NCI-H1048 (cell line): ENCODE results near the gene PEX11A.
"Not testable (repeated sequence)": the region's sequence is repeated elsewhere in the genome, so short reads cannot be mapped to it uniquely, and the experiment has no call there.

Source experiments
- DNase-seq: peaks from one replicate; lab custom pipeline; 2025; lab: John Stamatoyannopoulos, UW

Gene PEX11A, protein sequence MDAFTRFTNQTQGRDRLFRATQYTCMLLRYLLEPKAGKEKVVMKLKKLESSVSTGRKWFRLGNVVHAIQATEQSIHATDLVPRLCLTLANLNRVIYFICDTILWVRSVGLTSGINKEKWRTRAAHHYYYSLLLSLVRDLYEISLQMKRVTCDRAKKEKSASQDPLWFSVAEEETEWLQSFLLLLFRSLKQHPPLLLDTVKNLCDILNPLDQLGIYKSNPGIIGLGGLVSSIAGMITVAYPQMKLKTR

DNA sequence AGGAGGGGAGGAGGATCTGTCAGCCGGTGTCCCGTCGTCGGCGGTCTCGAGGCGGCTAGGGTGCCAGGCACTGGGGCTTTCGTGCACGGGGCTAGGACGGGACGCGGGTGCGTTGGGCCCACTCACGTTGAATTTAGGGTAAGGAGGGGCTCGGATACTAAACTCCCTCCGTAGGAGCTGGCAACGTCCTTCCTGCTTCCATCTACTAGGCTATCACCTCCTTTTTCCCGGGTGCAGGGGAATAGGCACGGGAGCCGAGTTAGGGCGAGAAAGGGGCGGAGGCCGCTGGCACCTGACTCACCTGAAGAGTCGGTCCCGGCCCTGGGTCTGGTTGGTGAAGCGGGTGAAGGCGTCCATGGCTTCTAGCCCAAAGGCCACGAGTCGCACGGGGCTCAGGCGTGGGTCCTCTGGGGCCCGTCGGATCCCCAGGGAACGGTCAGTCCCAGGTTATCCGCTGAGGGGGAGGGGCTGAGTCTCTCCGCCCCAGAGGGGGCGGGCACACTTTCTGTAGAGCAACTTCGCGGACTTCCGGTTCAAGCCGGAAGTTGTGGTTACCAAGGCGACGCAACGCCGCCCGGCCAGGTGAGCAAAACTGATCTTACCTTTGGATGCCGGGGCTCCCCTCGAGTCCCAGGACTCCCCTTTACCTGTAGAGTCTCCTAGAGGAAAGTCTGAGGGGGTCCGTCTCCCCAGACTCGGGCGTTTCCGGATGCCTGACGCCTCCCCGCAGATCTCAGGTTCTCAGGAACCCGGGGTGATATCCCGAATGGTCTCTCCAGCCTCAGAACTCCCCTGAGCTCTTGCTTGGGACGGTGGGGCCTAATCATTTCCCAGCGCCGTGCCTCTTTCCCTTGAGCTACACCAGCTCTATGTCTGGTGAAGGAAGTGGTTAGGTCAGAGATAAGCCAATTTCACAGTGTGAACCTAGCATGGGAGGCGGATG lies at the start of gene PEX11A, which contains the start of gene WDR93:
Gene PEX11A (minus strand): TSS at position 479 of the 943 bp plus-strand sequence. CDS start 122 bp downstream, at position 357.
Gene WDR93 (plus strand): TSS at position 536 of the 943 bp plus-strand sequence. CDS start 10,936 bp downstream, outside the sequence.
- DNase-seq = peak; percentile 65

- DNase-seq = peak; percentile 44
Measured at GRCh38 chr15:89740137-89740536, 49.6 kb upstream of the PEX11A start.

GRCh38 chr15:89735773-89736172 lies 45.2 kb upstream of the PEX11A start:
- DNase-seq = no peak

DNA sequence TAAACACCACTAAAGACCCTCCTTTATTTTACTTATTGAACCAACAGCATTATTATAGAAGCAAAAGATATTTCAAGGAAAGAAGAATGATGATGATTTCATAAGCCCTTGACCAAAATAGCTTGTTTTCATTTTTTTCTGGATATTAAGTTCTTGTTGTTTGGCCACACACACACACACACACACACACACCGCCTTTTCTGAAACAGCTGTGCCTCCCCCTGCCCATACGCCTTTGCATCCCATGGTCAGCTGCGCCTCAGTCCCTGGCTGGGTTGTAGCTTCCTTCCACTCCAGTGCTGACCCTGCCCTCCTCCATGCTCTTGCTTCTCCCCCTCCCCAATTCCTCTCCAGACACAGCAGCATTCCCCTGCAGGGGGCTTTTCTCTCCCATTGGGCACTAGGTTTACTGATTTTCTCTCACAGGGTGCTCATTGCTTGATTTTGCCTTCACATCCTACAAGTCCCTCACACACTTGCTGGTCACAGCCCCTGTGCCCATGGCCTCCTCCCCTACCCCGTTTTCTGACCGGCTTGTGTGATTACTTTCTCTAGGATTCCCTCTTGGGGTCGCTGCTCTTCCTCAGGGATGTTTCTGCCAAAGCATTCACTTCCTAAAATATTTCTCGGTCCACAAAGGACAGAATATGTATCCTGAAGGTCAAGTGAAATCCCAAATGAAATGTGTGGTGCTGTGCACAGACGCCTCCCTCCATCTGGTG lies 42.1 kb upstream of the PEX11A start:
- no peak for DNase-seq

GRCh38 chr15:89731275-89731674 lies 40.7 kb upstream of the PEX11A start:
- DNase-seq = no peak

DNA sequence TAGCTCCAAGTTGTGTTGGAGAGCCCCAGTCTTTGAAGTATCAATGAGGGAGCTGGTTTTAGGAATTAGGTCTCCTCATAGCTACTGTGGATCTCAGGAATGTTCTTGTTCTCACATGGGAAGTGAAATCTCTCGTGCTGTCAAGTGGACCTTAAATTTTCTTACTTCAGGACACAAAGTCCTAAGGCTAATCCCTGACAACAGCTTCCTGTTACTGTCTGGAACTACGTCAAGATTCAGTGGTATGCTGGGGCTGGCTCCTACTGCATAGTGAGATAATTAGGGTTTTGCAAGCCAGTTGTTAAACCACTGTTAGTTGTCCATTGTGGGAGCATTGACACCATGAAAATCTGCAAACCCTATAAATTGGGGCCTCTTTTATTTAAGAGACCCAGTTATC lies 37.7 kb upstream of the PEX11A start:
- DNase-seq = no peak

DNA sequence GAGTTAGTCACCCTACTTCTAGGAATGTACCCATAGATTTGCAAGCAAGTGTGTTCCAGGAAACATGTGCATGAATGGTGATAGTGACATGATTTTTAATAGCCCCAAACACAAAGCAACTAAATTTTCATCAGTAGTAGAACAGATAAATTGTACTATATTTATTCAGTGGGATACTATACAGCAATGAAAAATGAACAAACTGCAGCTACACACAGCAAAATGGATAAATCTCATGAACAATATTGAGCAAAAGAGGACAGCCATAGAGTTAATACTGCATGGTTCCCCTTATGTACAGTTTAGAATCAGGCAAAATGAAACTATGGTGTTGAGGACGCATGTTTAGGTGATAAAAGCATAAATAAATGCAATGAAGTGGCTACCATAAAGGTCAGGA lies 34.5 kb upstream of the PEX11A start:
- DNase-seq = no peak

DNA sequence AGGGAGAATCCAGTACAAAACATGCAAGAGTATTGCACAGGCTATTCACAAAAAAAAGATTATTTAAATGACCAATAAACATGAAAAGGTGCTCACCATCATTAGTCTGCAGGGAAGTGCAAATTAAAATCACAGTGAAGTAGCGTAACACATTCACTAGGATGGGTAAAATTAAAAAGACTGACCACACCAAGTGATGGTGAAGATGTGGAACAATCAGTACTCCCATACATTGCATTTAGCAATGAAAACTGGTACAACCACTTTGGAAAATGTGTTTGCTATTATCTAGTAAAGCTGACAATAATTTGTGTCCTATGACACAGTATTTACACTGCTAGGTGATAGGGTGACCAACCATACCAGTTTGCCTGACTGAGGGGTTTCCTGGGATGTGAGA lies 34.1 kb upstream of the PEX11A start:
- DNase-seq = no peak

- no peak for DNase-seq
Measured at GRCh38 chr15:89723031-89723430, 32.5 kb upstream of the PEX11A start.

- no peak for DNase-seq
Measured at GRCh38 chr15:89714775-89715174, 24.2 kb upstream of the PEX11A start.

GRCh38 chr15:89707577-89707976 lies 17.0 kb upstream of the PEX11A start:
- DNase-seq = no peak

DNA sequence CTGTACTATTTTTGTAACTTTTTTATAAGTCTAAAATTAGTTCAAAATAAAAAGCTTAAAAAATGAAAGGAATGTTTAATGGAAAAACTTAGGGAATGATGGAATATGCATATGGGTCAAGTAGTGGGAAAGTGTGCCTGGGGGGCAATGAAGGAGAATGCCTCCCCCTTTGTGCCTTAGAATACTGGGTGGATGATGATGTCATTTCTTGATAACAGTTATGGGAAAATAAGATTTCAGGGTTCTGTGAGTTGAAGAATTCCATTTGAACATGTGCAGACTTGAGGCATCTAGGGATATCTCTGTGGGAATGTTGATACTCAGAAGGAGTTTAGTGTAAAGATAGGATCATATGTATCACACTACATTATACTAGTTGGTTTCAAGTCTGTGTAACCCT lies 13.9 kb upstream of the PEX11A start:
- DNase-seq = no peak

GRCh38 chr15:89695198-89695597 lies 4.6 kb upstream of the PEX11A start:
- DNase-seq = no peak

DNA sequence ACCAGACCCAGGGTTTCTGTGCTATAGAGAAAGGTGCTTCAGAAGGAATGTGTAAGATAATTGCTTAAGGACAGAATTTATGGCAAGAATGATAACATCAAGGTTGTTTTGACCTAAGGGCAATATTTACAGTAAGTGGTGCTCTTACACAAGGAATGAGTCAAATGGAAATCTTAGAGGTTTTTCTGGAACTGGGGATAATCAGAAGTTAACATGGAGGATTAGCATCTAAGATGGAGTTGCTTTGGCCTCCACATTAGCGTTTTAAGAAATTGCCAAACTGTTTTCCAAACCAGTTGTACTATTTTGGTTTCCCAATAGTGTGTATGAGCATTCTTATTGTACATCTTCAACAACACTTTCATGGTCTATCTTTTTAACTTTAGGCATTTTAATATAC lies 3.1 kb upstream of the PEX11A start:
- no peak for DNase-seq

DNA sequence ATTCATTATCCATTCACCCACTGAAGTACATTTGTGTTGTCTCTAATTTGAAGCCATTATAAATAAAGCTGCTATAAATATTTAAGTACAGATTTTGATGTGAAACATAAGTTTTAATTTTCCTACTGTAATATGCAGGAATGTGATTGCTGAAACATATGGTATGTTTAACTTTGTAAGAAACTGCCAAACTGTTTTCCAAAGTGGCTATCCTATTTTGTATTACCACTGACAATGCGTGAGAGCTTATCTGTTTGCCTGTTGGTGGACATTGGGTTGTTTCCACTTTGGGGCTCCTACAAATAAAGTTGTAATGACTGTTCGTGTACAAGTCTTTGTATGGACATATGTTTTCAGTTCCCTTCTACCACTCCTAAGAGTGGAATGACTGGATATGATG lies 2.5 kb upstream of the PEX11A start:
- no peak for DNase-seq

GRCh38 chr15:89689930-89690275 lies 651 bp downstream of the PEX11A start:
- not testable (repeated sequence) for DNase-seq

- no peak for DNase-seq
Measured at GRCh38 chr15:89686522-89686921, 4.0 kb downstream of the PEX11A start.

DNA sequence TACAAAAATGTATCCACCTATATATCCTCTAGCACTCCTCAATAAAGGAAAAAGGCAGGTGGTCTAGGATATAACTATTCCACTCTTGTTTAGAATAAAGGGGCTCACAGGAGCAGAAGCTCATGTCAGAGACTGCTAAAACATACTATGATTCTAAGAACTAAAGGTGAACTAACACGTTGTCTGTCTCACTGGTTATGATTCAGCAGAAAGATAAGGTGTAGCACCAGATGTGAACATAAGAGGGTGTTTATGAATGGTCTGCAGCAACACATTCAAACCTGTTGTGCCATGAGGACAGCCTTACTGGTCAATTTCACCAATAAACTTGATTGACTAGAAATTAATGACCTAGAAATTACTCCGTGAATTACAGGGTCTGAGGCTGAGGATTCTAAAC lies 4.6 kb downstream of the PEX11A start:
- no peak for DNase-seq

DNA sequence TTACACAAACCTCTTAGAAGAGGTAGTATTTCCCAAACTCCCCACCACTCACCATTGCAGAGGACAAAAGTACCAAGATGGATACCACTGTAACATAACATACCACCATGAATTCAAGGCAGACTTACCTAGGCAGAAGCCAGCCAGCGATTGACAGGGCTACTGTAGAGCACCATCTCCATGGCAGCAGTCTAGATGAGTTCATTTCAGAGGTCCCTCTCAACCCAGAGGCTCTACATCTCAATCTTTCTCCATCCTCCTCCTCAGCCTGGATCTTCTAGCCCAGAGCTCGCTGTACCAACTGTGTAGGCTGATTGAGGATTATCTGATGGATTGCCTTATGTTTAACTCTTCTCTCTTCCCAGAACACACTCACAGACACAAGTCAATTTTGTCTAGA lies 9.4 kb downstream of the PEX11A start:
- DNase-seq = no peak

- no peak for DNase-seq
Measured at GRCh38 chr15:89680282-89680873, 10.2 kb downstream of the PEX11A start.

DNA sequence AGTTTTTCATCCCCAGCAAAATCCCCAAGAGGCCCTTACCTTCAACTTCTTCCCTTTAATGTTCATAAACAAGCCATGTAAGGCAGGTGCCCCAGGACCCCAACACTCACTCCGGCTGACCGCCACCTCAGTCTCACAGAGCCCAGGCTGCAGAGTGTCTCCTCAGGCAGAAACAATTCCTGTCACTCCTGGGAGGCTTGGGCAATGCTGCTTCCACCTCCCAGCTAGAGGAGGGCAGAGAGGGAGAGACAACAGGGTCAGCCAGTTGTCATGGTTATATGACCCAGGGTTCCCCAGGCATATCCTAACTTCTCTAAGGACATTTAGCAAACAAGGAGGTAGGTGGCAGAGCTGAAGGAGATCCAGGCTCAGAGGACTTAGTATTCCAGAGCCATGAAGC lies 11.3 kb downstream of the PEX11A start, which contains the start of gene PLIN1:
Gene PLIN1 (minus strand): TSS at position 156 of the 400 bp plus-strand sequence. CDS start 1,878 bp downstream, outside the sequence.
- DNase-seq = no peak

- DNase-seq = no peak
Measured at GRCh38 chr15:89677381-89677780, 13.2 kb downstream of the PEX11A start.
